HG03565 (cell line): ENCODE results near the gene SIPA1L3.
"Not testable (repeated sequence)": the region's sequence is repeated elsewhere in the genome, so short reads cannot be mapped to it uniquely, and the experiment has no call there.

Experiments
- ATAC-seq: cut with Tn5 transposase; IDR thresholded peaks from one replicate; pipeline ENCODE4 v1.9.1; 2021; ENCODE audit warnings: mild to moderate bottlenecking, moderate library complexity; ENCODE audit not compliant: unreplicated experiment

The SIPA1L3 gene

GRCh38 chr19:37914908-37915307 lies 7.9 kb downstream of the SIPA1L3 start:
- ATAC-seq: no peak

- no peak for ATAC-seq
These were observed 13.8 kb downstream of the SIPA1L3 start for GRCh38 chr19:37920591-37921450.

- not testable (repeated sequence) for ATAC-seq
These were observed 17.6 kb downstream of the SIPA1L3 start for GRCh38 chr19:37924573-37924972.

- ATAC-seq: no peak
These were observed 18.2 kb downstream of the SIPA1L3 start for GRCh38 chr19:37925212-37925611.

GRCh38 chr19:37926255-37926654 lies 19.2 kb downstream of the SIPA1L3 start:
- no peak for ATAC-seq

- no peak for ATAC-seq
These were observed 19.7 kb downstream of the SIPA1L3 start for GRCh38 chr19:37926711-37927110.

GRCh38 chr19:37928527-37929286 lies 21.7 kb downstream of the SIPA1L3 start:
- no peak for ATAC-seq

GRCh38 chr19:37929355-37929923 lies 22.4 kb downstream of the SIPA1L3 start:
- ATAC-seq: no peak

DNA sequence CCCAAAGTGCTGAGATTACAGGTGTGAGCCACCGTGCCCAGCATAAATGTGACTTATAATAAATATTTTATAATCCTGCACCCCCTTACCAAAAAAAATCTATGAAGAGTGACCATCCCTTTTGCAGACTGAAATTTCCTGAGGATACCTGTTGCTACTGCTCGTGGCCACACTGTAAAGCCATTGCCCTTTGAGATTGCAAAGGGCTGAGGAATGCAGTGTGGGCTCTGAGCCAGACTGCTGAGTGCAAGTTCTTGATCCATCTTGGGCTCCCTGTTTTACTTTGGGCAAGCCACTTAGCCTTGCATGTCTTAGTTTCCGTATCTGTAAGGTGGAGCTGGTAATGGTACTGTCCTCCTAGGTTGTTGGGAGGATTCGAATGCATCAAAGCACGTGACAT lies 23.4 kb downstream of the SIPA1L3 start:
- no peak for ATAC-seq

DNA sequence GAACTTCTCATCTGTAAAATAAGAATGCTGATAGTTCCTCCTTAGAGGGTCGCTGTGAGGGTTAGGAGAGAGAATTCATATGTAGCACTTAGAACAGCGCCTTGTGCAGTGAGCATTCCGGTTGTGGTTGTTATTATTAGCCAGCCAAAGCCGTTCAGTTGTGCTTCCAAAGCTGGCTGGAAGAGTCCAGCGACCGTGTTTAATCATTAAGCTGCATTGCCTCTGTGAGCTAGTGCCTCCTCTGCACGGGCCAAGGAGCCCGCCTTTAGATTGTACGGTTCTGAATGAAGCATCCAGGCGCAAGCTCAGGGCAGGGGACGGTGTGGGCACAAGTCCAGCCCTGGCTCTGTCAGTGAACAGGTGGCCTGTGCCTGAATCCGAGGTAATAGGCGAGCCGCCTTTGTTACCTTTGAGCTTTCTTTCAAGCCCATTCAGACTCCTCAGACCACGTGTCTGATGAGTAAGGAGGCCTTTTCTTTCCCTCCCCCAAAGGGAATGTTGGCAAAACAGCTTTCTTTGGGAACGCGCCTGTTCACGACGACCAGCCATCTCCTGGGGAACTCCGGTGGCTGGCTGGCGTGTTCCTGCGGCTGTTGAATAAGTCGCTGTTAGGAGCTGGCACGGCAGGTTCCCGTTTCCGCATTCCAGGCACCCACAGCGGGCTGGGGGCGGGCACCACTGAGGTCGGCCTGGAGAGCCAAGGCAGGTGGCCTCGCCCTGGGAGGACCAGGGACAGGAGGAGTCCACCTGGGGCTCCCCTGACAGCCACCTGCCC lies 25.1 kb downstream of the SIPA1L3 start:
- no peak for ATAC-seq

DNA sequence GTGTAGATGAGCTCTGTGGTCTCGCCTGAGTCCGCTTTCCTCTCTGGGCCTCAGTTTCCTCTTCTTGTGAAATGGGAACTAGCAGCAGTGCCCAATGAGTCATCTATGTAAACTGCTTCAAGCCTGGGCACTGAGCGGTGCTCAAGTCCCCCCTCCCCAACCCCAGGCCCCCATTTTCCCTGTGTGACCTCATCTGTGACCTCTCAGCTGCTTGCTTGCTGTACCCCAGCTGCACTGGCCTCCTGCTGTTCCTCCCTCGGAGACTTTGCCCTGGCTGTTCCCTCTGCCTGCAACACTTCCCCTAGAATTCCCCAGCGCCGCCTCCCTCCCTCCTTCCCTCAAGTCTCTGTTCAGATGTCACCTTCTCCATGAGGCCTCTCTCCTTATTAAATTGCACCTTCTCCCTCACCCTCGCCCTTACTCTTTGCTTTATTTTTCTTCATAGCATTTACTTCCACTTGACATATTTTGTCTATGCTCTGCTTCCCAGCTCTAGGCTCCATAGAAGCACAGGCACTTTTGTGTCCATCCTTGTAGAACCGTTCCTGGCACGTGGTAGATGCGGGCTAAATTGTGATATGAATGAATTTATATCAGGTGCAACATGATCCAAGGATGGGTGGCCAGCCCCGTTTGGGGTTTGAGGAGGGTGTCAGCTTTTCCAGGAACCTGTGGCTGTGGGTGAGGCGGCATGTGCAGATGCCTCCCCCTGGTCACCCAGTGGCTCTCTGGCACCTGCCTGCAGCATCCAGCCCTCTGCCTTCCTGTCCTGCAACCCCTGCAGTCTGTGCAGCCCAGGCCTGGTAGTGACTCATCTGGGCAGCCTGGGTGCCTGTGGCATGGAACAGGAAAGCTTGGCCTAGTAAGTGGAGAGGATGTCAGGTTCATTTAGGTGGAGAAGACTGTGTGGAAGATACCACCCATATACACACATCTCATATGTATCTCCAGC lies 26.3 kb downstream of the SIPA1L3 start:
- no peak for ATAC-seq

DNA sequence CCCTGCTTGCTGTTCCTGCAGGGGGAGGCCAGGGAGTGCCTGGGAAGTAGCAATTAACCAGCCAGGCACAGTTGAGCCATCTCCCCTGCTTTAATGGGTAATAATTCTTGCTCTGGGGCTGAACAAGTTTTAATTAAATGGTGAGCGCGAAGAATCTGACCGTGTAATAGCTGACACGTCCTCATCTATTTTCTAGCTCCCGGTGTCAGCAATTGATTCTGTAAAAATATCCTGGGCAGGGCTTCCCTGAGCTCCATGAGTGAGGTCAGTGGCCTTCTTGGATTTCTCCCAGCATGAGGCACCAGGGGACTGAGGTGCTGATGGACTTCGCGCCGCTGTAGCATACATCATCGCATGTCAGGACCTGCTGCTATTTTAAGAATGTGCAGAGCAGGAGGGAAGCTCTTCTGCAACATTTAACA lies 26.9 kb downstream of the SIPA1L3 start:
- ATAC-seq: no peak

GRCh38 chr19:37935341-37935740 lies 28.3 kb downstream of the SIPA1L3 start:
- ATAC-seq: no peak

DNA sequence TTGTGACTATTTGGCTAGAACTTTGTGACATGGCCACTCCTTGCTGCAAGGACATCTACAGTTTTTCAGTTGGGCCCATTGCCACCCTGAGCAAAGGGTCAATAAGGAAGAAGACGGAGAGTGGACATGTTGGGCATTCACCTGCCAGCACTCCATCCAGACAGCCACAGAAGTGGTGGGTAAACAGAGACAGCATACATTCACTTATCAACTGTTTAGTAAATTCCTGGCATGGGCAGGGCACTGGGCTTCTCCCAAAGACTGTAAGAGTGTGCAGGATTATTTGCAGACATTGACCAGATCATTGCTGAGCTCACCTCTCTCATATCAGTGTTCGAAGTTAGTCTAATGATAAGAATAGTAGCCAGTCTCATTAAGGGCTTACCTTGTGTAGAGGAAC lies 29.2 kb downstream of the SIPA1L3 start:
- no peak for ATAC-seq

GRCh38 chr19:37936886-37937285 lies 29.9 kb downstream of the SIPA1L3 start:
- ATAC-seq: no peak

DNA sequence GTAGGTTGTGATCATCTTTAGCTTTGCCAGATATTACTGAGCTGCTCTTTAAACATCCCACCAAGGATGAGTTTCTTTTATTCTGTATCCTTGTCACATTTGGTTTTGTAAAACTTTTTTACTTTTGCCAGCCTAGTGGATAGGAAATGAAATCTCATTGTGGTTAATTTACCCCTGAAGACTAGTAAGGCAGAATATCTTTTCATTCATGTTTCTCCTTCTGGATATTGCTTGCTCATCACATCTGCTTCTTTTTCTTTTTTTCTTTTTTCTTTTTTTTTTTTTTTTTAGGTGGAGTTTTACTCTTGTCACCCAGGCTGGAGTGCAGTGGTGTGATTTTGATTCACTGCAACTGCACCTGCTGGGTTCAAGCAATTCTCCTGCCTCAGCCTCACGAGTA lies 31.3 kb downstream of the SIPA1L3 start:
- ATAC-seq: no peak

DNA sequence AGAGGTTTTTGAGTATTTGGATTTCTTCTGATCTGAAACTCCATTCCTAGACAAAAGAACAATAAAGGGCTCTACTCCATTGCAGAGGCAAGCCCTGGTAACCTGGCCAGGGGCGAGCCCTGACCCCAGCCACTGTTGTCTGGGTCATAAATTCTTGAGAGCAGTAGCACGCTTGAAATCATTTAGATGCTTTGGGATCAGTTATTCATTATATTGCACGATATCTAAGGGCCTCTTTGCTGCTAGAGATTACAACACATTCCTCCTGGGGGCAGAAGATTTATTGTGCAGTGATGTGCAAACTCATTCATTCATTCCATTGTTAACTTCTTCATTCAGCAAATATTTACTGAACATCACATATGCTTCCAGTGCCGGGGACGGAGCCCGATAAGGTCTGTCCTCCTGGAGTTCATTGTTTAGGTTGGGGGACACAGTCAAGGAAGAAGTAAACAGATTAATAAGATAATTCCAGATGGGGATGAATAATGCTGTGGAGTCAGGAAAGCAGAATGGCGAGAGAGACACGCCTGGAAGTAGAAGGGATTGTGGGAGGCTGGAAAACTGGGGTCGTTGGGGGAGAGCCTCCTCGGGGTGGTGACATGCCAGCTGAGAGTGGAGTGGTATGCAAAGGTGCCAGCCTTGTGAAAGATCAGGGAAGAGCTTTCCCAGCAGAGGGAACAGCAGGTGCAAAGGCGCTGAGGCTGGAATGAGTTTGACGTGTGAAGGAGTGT lies 34.9 kb downstream of the SIPA1L3 start:
- no peak for ATAC-seq

DNA sequence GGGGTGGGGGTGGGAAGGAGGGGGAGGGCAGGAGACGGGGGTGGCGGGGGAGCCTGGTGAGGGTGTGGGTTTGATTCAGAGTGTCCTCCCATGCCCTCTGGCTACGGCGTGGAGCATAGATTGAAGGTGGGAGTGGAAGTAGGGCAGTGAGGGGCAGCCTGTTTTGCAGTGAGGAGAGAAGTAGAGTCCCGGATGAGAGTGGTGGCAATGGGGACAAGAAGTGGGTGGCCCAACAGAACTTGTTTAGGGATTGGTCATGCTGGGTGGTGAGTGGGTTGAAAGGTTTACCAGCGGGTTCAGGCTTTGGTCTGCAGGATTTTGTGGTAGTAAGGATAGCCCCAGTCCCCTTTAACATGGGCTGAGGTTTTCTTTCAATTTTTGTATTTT lies 35.5 kb downstream of the SIPA1L3 start:
- ATAC-seq: no peak

DNA sequence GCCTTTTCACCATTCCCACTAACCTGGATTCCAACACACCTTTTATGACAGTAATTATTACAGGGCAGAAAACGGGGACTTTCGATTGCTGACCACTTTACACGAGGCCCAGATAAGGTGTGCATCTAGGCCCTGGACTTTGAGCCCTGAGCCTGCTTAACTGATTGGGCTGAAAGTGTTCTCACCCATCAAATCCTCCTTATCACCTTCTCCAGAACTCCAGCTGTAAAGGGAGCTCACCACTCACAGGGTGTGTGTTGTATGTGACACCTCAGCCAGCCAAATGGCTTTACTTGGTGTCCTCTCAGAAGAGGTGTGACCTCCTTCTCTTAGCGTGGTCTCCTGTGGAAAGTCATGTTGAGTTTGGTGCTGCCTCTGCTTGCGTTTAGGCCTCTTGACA lies 36.5 kb downstream of the SIPA1L3 start:
- no peak for ATAC-seq
